Type B pancreatic cell (in vitro differentiated cells): ENCODE data around the gene VEZT. TPM values are rescaled to one million over a fixed set of nuclear protein-coding genes. Genes with fewer than 3 reads are reported as not detected.
"Not testable (repeated sequence)": the region's sequence is repeated elsewhere in the genome, so short reads cannot be mapped to it uniquely, and the experiment has no call there.

ENCODE experiments used
- DNase-seq: peaks from one replicate; pipeline ENCODE4 v3.0.0; 2021; ENCODE audit warnings: mixed read lengths; ENCODE audit not compliant: unreplicated experiment; ENCODE audit errors: extremely low spot score
- H3K27ac Mint-ChIP-seq: 2 replicates; pipeline ENCODE4 v1.8.0; 2021; ENCODE audit warnings: mild to moderate bottlenecking, mixed read lengths
- H3K27me3 Mint-ChIP-seq: 2 replicates; pipeline ENCODE4 v1.8.0; 2021; ENCODE audit warnings: mixed read lengths
- H3K36me3 Mint-ChIP-seq: 2 replicates; pipeline ENCODE4 v1.8.0; 2021; ENCODE audit warnings: mixed read lengths
- H3K4me1 Mint-ChIP-seq: one replicate; pipeline ENCODE4 v1.8.0; 2021; ENCODE audit warnings: mixed read lengths; ENCODE audit not compliant: unreplicated experiment
- H3K4me3 Mint-ChIP-seq: 2 replicates; pipeline ENCODE4 v1.8.0; 2021; ENCODE audit warnings: mild to moderate bottlenecking, mixed read lengths
- H3K9me3 Mint-ChIP-seq: 2 replicates; pipeline ENCODE4 v1.8.0; 2021; ENCODE audit warnings: mixed read lengths
- total RNA-seq: library from RNA; stranded (reverse); gene quantifications from 2 replicates; pipeline ENCODE4 v1.2.1, GENCODE V29; 2021; ENCODE audit warnings: low replicate concordance
- TF ChIP-seq, protein P1 (sequence below): fragments of 200-600 bp; sonication (generic); conservative IDR thresholded peaks from 2 replicates; pipeline ENCODE4 v1.5.0; 2021; ENCODE audit warnings: antibody characterized with exemption, mild to moderate bottlenecking

Gene VEZT
- total RNA-seq, 1 donor from 2014 or later = 69.1 TPM

DNA sequence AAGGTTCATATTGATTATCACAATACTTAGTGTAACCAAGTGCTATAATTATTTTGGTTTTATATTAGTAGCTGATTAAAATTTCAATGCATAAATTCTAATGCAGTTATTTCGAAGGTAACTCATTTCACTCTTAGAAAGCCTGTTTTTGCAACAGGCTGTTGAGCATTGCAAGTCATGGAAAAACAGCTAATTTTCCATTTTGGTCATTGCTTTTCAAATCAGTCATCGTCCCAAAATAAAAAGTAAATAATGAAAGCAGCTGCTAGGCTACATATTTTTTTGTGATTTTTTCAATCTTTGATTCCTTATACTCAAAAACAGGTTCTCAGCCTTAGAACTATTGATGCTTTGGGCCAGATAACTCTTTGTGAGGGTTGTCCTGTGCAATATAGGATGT is 22.9 kb downstream of the VEZT start:
- Mint-ChIP-seq H3K4me1 (peaks cover 12% of the 10 kb centered on the region), H3K4me3 (no peak overlapping the region), H3K27me3 (no peaks in the 10 kb centered on the region), H3K9me3 (no peaks in the 10 kb centered on the region), H3K36me3 (peaks cover 25% of the 10 kb centered on the region), H3K27ac (no peak overlapping the region)
- no peak for DNase-seq
- TF ChIP-seq, protein P1, sequence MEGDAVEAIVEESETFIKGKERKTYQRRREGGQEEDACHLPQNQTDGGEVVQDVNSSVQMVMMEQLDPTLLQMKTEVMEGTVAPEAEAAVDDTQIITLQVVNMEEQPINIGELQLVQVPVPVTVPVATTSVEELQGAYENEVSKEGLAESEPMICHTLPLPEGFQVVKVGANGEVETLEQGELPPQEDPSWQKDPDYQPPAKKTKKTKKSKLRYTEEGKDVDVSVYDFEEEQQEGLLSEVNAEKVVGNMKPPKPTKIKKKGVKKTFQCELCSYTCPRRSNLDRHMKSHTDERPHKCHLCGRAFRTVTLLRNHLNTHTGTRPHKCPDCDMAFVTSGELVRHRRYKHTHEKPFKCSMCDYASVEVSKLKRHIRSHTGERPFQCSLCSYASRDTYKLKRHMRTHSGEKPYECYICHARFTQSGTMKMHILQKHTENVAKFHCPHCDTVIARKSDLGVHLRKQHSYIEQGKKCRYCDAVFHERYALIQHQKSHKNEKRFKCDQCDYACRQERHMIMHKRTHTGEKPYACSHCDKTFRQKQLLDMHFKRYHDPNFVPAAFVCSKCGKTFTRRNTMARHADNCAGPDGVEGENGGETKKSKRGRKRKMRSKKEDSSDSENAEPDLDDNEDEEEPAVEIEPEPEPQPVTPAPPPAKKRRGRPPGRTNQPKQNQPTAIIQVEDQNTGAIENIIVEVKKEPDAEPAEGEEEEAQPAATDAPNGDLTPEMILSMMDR = no peak

DNA sequence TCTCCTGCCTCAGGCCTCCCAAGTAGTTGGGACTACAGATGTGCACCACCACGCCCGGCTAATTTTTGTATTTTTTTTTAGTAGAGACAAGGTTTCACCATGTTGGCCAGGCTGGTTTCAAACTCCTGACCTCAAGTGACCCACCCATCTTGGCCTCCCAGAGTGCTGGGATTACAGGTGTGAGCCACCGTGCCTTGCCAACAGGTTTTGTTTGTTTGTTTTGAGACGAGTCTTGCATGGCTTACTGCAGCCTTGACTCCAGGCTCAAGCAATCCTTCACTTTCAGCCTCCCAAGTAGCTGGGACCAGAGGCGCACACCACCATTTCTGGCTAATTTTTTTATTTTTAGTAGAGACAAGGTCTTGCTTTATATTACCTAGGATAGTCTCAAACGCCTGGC is 23.5 kb downstream of the VEZT start:
- H3K36me3 Mint-ChIP-seq = peaks cover 25% of the 10 kb centered on the region
- H3K27ac Mint-ChIP-seq = not testable (repeated sequence)
- H3K4me1 Mint-ChIP-seq = peaks cover 18% of the 10 kb centered on the region

DNA sequence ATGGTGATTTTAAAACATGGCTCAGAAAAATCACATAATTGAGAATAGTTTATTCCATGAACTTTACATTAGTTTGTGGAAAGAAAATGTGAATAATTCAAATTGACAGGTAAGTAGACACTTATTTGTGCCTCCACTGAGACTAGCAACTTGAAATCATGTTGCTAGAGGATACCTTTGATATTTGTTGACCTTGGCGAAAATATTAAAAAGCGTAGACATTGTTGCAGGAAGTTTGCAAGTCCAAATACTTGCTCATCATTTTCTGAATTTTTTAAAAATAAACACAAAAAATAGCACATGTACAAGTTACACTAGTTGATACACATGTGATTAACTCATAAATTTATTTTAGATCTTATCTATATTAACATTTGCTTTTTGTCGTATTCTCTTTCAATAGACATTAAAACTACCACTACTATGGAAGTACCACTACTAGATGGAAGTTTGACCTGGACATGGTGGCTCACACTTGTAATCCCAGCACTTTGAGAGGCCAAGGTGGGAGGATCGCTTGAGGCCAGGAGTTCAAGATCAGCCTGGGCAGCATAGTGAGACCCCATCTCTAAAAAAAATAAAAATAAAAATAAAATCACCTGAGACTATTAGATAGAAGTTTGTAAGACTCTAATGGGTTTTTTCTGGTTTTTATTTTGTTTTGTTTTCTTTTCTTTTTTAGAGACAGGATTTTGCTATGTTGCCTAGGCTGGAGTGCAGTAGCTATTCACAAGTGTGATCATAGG is 24.3 kb downstream of the VEZT start:
- H3K4me1 Mint-ChIP-seq = peaks cover 20% of the 10 kb centered on the region
- H3K4me3 Mint-ChIP-seq = no peak overlapping the region
- TF ChIP-seq, protein P1 = no peak
- DNase-seq = no peak
- H3K27ac Mint-ChIP-seq = no peak overlapping the region
- no peaks in the 10 kb centered on the region for H3K27me3 Mint-ChIP-seq
- H3K36me3 Mint-ChIP-seq = peaks cover 25% of the 10 kb centered on the region
- no peaks in the 10 kb centered on the region for H3K9me3 Mint-ChIP-seq

More for the DNA sequence above, 23.5 kb downstream of the VEZT start:
- DNase-seq, H3K9me3 Mint-ChIP-seq, H3K27me3 Mint-ChIP-seq, H3K4me3 Mint-ChIP-seq: not testable (repeated sequence)

DNA sequence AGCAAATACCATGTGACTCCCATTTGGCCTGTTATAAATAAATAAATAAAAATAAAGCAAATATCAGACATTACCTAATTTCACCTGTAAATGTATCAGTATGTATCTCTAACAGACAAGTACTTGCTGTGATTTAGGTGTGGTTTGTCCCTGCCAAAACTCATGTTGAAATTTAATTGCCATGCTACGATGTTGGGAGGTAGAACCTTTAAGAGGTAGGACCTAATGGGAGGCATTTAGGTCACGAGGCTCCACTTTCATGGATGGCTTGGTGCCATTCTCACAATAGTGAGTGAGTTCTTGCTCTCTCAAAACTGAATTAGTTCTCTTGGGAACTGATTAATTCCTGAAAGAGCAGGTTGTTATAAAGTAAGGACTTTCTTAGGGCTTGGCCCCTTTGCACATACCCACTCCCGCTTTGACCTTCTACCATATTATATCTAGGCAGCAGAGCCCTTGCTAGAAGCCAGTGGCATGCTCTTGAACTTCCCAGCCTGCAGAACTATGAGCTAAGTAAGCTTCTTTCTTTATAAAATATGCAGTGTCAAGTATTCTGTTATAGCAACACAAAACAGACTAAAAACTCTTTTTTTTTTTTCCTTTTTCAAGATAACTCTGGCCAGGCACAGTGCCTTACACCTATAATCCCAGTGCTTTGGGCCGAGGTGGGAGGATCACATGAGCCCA is 26.0 kb downstream of the VEZT start:
- H3K27me3 Mint-ChIP-seq = no peaks in the 10 kb centered on the region
- TF ChIP-seq, protein P1 = no peak
- no peak overlapping the region for H3K27ac Mint-ChIP-seq
- H3K4me1 Mint-ChIP-seq = peaks cover 20% of the 10 kb centered on the region
- peaks cover 20% of the 10 kb centered on the region for H3K36me3 Mint-ChIP-seq
- H3K4me3 Mint-ChIP-seq = no peak overlapping the region
- H3K9me3 Mint-ChIP-seq = no peaks in the 10 kb centered on the region
- DNase-seq = no peak

DNA sequence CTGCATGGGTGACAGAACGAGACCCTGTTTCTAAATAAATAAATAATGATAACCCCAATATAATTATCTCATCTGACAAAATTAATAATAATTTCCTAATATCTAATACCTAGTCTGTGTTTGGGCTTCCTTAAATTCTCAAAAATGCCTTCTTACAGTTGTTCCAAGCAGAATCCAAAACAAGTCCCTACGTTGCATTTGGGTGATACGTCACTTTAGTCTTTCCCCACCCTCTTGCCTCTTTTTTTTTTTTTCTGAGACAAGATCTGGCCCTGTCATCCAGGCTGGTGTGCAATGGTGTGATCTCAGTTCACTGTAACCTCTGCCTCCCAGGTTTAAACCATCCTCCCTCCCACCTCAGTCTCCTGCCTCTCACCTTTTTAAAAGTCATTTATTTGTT is 26.7 kb downstream of the VEZT start:
- Mint-ChIP-seq H3K4me1 (peaks cover 27% of the 10 kb centered on the region), H3K27ac (no peak overlapping the region), H3K27me3 (no peaks in the 10 kb centered on the region), H3K9me3 (no peaks in the 10 kb centered on the region), H3K36me3 (peaks cover 18% of the 10 kb centered on the region), H3K4me3 (no peak overlapping the region)
- TF ChIP-seq, protein P1 = no peak
- DNase-seq = no peak

DNA sequence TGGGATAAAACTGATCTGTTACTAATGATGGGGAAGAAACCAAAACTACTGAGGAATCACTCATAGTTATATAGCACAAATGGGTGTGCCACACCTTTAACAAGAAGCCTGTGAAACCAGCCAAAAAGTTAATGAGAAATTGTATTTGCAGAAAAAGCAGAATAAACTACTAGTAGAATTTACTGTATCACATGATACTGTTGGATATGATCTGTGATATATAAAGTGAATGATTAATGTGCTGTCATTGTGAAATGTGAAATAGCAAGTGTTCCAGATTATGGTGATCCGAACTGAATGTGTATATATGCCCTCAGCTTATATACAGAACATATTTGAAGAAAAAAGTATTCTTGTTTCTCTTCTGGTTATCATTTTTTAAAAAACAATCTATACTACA is 30.5 kb downstream of the VEZT start:
- H3K4me3 Mint-ChIP-seq = no peak overlapping the region
- H3K9me3 Mint-ChIP-seq = no peaks in the 10 kb centered on the region
- H3K36me3 Mint-ChIP-seq = peaks cover 18% of the 10 kb centered on the region
- no peaks in the 10 kb centered on the region for H3K27me3 Mint-ChIP-seq
- TF ChIP-seq, protein P1 = no peak
- H3K4me1 Mint-ChIP-seq = peaks cover 37% of the 10 kb centered on the region
- DNase-seq = no peak
- H3K27ac Mint-ChIP-seq = no peak overlapping the region
